NCI-H2029 (cell line): ENCODE measurements around the gene EBF4.
"Not testable (repeated sequence)": the region's sequence is repeated elsewhere in the genome, so short reads cannot be mapped to it uniquely, and the experiment has no call there.

Experiments used
- DNase-seq: peaks from one replicate; lab custom pipeline; 2025; lab: John Stamatoyannopoulos, UW

Gene EBF4

DNA sequence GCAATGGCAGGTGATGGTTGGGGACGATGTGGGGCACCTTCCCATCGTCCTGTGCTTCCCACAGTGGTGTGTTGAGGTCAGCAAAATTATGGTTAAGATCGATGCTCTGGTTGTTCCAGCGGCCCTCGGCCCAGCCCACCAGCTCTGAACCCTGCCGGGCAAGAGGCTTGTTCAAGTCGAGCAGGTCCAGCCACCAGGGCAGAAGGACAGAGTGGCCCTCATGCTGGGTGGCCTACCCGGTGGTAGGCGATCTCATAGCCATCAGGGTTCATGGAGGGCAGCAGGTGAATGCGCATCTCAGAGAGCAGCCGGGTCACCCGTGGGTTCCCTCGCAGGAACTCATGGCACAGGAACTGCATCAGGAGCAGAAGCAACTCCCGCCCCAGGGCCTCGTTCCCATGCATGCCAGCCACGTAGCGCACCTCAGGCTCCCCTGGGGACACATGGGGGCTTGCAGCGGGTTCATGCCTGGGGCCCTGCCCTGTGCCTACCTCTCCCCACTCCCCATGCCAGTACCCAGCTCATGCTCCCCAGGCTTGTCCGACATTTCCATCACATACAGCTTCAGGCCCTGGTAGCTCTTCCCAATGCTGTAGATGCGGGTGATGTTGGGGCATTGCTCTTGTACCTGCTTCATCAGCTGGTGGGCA lies 103.6 kb downstream of the EBF4 start:
- DNase-seq: no peak

DNA sequence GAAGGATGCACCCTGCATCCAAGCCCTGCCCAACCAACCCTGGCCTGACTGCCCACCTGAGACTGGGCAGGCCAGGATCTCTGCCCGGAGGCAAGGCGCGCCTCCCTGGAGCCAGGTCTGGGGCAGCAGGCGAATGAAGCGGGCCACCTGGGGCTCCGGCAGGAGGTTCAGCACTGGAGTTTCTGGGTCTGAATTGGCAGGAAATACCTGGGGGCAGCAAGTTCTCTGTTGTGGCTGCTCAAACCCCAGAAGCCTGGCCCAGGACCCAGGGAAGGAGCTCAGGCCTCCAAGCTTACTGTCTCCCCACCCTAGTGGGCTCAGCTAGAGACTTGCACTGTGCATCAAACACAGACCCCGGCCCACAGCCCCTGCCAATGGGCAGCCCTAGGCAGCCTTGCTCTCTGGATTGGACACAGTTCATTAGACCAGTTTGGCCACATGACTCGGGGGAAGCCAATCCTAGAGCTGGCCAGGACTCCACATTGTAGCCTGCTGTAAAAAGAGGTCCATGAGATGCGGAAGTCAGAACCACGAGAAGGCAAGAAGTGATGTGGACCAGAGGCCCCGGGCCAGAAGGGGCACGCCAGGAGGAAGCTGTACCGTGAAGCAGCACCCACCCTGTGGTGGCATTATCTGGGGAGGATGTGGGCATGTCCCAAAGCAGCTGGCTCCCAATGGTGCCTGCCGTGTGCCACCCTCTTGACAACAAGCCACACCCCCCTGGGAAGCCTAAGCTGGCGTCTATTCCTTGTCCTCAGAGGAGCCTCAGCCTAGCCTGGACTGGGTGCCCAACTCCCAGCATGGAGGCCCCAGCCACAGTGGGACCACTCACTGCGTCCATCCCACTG lies 104.8 kb downstream of the EBF4 start:
- no peak for DNase-seq

DNA sequence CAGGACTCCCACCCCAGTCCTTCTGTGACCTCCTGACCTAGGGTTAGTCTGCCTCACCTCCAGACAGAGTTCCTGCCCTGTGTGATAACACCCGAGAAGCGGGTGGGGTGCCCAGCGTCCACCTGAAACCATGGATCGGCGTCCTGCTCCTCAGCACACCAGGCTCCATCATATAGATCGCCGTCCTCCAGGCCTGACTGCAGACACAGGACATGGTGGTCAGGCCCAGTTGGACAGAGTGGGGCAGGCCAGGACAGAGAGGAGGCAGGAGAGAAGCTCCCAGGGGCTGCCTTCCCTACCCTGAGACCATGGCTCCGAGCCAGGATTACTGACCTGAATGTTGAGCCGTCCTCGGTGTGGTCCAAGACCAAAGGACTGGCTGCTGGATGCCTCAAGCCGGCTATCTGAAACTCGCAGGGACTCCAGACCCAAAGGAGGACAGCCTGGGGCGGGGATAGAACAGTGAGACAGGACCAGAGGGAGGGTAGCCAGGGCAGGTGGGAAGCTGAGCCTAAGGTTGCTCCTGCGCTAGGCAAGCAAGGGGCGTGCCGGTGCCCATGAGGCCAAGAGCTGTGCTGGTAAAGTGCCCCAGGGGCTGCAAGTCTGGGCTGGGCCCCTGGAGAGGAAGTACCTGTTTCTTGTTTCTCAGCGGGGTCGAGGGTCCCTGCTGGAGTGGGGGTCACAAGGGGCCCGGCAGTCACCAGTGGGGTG lies 105.7 kb downstream of the EBF4 start:
- DNase-seq: no peak

DNA sequence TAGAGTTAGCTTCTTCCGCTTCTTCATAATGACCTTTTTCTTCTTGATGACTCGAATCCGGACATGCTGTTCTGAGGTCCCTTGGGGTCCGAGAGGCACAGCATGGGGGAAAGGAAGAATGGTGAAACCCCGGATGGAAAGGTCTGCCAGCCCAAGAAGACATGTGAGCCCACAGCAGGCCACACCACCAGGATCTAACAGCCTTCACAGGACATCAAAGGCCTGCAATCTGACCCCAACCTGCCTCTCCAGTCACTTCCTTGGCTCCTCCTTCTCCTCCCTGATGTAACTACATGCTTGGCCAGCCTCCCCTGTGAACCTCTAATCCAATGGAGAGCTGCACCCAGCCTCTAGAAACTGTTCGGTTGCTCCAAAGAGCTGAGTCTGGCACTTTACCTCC lies 106.2 kb downstream of the EBF4 start:
- no peak for DNase-seq

DNA sequence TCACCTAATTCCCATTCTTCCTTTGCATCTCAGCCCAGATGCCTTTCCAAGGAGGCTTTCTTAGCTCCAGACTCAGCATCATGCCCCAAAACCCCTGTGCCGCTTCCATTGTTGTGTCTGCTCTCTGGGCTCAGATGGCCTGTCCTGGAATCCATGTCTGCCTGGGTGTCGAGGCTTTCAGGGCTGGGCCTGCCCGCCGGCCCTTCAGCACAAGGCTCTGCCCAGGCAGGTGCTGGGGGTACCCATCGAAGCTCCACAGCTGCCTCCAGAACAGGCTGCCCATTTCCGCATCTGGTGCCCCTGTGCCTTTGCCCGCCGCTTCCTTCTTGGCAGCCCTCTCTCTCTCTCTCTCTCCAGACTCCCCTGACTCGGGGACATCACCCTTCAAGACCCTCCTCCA lies 106.7 kb downstream of the EBF4 start:
- no peak for DNase-seq

DNA sequence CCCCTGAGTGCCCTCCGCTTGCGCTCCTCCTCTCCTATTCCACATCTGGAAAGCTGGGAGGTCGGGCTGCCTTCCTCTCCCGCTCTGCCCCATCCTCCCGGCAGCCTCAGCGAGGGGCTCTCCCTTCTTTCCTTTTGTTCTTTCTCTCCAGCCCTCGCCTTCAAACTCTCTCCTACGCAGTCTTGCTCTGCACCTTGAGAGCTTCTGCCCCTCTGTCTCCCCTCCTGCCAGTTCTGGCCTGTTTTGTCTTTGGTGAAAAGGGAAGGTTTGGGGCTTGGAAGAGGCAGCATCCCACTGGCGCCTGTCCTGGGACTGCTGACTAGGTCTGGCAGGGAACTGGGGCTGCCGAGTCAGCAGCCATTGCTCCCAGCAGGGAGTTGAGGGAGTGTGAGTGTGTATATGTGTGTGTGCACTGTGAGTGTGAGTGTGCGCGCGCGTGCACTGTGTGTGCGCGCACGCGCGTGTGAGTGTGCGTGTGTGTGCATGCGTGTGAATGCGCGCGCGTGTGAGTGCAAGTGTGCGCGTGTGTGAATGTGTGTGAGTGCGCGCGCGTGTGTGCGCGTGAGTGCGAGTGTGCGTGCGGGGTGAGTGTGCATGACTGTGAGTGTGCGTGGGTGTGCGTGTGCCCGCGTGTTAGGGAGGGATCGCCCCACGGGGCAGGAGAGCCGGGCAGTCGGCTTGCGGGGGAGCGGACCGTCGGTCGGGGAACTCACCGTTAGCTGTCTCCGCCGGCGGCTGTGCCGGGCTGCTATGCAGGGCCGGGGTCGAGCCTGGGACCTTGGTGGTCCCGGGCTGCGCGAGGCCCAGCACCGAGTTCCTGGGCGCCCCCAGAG lies 107.3 kb downstream of the EBF4 start:
- no peak for DNase-seq

DNA sequence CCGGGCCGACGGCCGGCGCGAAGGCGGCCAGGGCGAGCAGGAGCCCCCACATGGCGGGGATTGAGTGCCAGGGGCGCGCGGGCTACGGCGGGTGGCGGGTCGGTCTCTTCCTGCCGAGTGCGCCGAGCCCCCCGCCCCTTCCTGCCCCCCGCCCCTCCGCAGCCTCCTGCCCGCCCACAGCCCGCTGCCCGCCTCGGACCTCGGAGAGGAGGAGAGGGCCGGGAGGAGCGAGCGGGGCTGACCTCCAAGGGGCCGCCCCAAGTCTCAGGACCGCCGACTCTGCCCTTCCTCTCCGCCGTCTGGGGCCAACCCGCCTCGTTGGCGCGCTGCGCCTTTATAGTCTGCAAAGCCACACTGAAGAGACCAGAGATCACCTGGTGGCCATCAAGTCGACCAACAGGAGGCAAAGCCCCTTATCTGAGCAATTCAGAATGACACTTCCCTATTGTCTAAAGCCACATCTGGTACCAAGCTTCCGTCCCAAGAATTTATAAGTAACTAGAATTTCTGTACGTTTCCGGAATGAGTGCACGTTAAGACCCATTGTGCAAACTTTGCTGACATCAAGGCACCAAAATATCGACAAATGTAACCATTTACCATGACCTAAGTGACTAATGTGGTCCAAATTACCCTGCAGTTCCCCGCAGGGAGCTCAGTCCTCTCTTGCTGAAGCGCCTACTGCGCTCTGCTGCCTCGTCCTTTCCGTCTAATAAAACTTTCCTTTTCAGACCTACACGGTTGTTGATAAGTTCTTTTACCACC lies 108.1 kb downstream of the EBF4 start, which contains the start of gene CPXM1:
Gene CPXM1 (minus strand): TSS at position 107 of the 765 bp plus-strand sequence. CDS start 55 bp downstream, at position 52.
- no peak for DNase-seq

DNA sequence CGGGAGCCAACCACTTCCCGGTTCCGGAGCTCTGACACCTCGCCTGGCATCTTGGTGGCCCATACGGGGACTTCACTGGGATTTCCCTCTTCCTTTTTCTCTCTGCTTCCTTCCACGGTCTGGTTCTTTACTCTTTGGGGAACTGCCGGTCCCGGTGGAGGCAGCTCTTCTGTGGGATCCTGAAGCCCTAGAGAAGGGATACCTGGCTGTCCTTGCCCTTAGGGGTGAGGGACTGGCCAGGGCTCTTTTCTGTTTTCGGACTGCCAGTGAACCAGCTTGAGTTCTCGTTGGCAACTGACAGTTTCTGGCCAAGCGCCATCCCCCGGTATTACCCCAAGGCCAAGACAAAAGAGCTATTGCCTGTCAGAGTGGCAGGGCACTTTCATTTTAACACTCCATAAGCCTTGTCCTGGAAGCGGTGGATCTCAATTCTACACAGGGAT lies 108.7 kb downstream of the EBF4 start:
- DNase-seq: no peak

DNA sequence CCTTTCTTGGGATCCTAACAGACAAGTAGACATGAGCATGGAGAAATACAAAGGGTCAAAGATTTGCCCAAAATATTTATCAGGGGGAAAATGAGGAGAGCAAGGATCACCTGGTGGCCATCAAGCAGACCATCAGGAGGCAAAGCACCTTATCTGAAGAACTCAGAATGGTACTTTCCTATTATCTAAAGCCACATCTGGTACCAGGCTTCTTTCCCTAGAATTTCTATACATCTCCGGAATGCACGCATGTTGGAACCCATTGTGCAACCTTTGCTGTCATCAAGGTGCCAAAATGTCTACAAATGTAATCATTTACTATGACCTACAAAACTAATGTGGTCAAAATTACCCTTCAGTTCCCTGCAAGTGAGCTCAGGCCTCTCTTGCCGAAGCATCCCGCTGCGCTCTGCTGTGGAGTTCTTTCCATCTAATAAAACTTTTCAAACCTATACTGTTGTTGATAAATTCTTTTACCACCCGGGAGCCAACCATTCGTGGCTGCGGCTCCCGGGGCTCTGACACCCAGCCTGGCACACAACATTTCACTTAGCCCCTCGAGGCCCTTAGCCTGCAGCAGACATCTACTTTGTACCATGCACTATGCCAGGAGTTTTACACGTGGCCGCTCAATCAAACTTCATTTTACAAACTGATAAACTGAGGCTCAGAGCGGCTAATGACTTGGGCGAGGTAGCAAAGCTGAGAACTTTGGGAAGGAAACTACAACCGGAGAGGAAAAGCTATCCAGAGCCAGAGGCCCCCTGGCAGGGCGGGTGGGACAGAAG lies 111.7 kb downstream of the EBF4 start:
- no peak for DNase-seq

DNA sequence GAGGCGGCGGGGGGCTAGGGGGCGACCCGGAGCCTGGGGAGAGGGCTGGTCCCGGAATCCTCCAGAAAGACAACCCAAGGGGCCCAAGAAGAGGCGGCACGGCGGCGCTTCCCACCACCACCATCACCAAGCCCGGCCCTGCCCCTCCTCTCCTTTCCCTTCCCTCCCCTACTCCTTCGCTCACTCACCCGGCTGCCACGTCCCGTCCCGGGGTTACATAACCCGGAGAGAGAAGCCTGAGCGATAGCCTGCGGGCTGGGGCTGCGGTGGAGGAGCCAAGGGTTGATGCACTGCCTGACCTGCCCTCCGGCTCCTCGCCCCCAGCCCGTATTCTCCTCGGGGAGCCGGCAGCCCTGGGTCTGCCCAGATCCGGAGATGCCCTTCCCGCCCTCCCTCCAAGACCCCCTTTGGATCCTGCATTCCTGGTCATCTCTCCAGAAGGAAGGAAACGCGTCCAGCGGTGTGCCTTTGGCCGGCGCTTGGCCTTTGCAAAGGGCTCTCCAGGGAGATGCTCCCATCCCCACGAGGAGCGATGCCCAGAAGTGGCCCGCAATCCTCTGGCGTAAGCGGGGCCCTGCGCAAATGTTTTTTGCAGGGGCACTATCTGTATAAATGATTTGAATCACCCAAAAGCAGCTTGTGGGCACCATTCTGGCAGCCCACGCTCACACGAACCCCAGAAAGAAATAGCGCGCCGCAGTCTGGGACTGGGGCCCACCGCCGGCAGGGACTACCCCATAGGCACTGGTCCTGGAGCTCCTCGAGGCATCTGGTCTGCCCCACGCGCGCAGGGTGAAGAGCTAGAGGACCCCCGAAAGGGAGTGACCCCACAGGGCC lies 112.5 kb downstream of the EBF4 start:
- no peak for DNase-seq

DNA sequence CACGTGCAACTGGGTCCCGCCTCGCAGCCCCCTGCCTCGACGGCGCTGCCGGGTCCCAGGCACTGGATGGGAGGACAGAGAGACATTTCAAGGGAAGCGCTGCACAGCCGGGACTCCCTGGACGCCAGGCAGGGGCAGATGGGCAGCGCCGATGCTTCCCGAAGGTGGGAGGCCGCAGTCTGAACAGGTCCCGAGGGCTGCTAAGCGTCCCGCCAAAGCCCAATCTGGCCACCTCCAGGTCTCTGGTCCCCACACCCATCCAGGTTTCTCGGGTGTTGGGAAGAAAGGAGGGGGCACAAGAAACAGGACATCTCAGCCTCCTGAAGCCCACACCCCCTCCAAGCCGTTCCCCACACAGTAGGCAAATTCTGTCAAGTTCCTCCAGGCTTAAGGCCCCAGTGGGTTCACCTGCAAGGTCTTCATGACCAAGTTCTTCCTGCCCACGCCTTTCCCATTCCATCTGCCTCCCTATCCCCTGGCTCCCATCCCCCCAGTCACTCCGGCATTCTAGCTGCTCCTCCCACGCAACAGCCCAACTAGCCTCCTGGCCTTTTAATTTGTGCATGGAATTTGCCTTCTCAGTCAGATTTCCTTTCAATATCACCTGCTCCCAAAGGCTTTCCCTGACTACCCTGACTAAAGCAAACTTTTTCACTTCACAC lies 113.2 kb downstream of the EBF4 start:
- DNase-seq: no peak

DNA sequence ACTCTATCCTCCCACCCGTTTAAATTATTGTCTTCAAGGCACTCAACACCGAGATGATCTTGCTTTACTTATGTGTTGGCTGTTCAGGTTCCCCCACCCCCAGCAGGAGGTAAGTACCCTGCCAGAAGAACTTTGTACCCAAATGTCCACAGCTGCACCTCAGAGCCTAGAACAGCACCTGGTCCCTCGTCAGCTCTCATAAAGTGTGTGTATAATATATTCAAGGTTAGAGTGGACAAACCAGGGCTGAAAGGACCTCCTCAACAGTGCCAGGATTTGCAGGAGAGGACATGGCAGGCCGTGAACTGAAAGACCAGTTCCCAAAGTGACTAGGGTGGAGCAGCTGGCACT lies 113.7 kb downstream of the EBF4 start:
- no peak for DNase-seq

DNA sequence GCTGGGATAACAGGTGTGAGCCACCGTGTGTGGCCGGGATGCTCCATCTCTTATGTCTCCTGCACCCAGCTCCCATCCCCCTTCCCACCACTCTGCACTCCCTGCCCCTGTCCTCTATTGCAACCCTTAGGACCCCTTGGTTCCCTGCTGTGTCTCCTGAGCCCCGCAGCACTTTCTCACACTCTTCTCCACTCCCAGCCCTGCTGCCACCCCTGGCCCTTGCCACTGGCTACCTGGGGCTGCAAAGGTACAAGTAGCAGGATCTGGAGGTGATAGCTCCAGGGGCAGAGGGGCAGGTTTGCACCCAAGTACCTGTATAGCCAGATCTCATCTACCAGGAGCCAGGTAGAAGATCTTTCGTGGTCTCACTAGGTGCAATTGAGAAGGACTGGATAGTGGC lies 114.4 kb downstream of the EBF4 start:
- DNase-seq: no peak

DNA sequence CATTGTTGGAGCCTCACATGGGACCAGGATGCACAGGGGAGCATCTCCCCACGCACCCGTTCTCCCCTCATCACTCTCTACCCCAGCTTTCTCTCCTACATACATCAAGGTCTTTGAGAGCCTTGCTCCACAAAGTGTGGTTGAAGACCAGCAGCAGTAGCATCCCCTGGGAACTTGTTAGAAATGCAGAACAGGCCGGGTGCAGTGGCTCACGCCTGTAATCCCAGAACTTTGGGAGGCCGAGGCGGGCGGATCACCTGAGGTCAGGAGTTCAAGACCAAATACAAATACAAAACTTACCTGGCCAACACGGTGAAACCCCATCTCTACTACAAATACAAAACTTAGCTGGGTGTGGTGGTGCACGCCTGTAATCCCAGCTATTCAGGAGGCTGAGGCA lies 115.3 kb downstream of the EBF4 start:
- DNase-seq: not testable (repeated sequence)

DNA sequence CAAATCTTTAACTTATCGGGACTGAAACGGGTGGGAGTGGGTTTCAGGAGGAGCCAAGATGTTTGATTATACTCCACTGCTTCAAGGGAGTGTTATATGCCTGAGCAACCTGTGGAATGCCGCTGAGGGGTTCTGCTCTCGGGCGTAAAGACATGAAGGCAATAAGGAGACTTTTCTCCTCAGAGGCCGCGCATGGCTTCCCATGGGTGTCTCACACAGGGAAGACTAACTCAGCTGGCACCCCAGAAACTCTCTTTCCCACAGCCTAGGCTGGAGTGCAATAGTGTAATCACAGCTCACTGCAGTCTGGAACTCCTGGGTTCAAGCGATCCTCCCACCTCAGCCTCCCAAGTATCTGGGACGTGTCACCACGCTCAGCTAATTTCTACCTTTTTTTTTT lies 117.1 kb downstream of the EBF4 start:
- no peak for DNase-seq
